T-helper 22 cell (primary cell): ENCODE measurements around the gene PRDM12.
A peak's percentile ranks its signal among the peaks of the same experiment; 100 is the strongest.

ENCODE experiments used
- DNase-seq: peaks from one replicate; pipeline ENCODE4 v3.0.0-alpha.2; 2020; ENCODE audit warnings: low read depth

PRDM12 gene

DNA sequence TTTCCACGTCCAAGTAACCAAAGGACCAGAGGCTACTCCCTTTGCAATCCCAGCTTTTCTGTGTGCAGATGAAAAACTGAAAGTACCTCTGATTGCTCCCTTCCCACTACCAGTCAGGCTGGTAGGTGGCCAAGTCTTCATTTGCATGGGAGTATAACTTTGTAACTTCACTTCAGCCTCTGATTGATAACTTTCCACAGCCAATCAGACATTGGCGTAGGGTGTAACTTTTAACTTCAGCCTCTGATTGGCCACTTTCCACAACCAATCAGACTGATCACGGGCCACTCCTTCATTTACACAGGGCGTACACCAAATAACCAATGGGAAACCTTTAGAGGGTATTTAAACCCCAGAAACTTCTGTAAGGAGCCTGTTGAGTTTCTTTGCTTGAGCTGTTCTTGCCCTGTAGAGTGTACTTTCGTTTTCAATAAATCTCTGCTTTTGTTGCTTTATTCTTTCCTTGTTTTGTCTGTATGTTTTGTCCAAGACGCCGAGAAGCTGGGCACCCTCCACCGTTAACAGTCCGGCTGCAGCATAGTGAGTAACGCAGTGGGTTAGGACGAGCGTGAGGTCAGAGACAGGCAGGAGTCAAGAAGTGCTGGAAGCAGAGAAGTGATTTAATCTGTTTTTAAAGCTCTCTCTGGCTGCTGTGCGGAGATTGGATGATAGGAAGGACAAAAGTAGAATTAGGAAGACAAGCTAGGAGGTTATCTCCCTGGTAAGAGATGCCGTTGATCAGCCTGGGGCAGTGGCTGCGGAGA lies 25.7 kb downstream of the PRDM12 start:
- DNase-seq = no peak

DNA sequence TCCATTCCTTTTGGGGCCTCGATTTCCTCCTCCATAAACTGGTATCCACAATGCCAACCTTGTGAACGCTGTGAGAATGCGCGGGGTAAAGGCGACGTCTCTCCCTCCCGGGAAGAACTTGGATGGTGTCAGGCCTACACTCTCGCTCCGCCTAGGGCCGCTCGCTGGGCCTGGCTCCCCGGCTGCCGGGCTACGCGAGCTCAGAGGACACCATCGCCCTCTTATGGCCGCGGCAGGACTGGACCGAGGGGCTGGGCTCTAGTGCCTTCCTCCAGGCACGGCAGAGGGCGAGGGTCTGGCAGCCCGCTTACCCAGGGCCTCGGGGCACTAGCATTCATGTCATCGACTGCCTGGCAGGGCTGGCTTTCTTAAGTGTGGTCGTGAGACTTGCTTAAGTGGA lies 27.9 kb downstream of the PRDM12 start:
- DNase-seq = no peak

DNA sequence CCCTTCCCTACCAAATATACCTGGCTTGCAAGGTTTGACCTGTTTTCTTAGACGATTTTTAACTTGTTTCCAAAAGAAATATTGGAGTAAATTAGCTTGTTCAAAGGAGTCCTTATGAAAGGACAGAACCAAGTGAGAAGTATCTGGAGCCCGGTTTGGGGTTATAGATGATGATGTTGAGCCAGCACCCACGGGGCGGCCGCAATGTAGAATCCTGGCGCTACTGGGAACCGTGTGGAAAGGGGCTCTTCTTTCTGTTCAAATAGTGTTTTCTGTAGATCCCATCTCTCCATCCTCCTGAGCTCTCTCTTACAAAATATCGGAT lies 28.7 kb downstream of the PRDM12 start:
- DNase-seq = no peak

DNA sequence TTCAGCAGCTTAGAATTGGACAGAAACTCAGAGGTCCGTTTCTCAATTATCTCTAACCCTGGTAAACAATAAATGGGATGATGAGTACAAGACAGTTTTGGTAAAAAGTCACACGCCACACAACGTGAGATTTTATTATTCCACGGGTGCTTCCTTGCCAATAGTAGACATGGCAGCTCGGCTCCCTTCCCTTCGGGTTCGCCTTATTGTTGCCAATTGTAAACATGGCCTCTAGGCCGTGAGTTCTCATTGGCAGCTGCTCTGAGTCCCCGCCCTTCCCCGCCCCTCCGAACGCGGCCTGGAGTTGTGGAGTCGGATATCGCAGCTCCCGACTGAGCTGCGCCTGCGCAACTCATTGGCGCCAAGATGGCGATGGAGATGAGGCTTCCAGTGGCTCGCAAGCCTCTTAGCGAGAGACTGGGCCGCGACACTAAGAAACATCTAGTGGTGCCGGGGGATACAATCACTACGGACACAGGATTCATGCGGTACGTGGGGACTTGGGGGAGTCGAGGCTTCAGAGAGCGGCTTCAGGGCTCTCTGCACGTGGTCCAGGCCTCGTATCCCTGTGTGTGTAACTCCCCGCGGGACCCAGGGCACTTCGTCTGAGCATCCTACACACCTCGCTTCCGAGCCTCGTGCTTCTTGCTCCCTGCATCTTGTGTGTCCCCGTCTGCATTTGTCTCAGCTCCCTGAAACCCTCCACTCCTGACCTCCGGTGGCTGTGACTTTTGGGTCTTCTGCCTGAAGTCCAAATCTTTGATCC lies 29.2 kb downstream of the PRDM12 start, which contains the start of gene EXOSC2:
EXOSC2 (plus strand) TSS at position 355 of the 766 bp plus-strand sequence; CDS start at position 367, 12 bp downstream.
- DNase-seq = peak; percentile 97

DNA sequence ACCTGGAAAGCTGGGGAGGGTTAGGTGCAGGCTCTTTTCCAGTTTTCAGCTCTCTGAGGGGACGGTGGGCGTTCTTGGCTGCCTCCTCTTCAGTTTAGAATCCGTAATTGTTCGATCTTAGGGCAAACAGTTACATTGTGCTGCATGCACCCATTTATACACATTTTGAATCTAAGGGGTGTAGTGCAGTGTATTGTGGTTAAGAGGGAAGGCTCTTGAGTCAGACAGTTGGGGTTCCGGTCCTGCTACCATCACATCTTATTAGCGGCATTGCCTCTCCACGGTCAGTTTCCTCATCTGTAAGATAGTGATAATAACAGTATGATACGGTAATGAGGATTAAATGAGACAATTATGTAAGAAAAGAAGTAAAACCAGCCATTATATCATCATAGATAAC lies 29.8 kb downstream of the PRDM12 start:
- DNase-seq = no peak

DNA sequence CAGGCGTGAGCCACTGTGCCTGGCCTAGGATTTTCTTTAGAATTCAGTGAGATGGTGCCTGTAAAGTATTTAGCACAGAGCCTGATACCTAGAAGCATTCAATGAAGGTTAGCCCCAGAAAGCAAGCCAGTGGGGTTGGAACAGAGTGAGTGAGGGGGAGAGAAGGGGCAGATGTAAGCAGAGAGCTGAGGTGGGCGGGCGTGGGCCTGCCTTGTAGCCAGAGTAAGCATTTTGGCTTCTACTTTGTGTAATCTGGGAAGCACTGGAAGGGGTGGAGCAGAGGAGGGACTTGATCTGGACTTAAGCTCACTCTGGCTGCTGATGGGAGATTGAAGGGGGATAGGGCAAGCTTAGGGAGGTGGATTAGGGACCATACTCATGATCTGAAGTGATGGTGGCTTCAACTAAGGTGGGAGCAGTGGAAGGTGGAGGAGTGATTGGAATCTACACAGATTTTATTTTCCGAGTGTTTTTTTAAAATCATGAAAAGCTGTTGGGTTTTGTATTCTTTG lies 31.8 kb downstream of the PRDM12 start:
- DNase-seq = no peak

DNA sequence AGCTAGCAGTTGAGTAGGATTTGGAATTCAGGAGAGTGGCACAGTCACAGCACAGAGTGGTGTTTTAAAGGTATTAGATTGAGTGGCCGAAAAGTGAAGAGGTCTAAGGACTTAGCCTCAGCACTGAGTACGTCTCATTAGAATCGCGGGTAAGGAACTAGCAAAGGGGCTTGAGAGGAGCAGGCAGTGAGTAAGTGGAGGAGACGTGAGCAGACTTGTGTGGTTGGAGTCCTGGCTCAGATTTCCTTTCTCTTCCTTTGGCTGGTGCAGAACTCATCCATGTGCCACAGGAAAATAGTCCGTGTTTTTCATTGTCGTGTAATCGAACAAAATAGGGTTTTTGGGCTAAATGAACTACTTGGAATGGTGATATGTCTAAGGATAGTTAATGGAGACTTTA lies 32.6 kb downstream of the PRDM12 start:
- no peak for DNase-seq

DNA sequence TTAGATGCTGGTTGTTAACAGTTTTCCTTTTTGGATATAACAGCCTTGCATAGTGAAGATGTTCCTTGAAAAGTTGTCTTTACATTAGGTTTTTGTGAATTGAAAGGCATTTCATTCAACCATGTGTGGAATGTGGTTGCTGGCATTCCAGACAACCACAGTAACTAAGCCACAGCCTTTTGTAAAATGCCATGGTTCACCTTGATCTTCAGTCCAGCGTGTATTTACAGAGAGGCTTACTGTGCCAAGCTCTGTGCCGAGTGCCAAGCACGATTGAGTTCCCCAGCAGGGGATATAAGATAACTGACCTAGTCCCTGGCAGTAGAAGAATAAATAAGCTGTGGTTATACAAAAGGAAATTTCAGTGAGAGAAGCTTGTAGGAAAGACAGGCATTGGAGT lies 34.1 kb downstream of the PRDM12 start:
- DNase-seq = no peak

DNA sequence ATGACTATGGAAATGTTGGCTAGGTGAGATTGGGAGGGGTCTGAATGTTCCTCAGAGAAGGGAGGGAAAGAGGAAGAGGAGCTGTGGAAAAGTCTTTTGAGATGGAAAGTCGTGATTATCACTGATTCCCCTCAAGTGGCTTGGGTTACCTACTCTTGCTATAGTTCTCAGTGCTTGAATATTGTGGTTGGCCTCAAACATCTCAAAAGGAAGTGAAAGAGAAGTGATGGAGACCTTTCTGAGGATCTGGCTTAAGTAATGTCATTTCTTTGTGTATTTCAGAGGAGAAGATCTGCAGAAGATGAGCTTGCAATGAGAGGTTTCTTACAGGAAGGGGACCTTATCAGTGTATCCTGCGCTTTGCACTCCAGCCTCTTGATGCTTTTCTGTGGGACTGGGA lies 34.7 kb downstream of the PRDM12 start:
- DNase-seq = no peak

DNA sequence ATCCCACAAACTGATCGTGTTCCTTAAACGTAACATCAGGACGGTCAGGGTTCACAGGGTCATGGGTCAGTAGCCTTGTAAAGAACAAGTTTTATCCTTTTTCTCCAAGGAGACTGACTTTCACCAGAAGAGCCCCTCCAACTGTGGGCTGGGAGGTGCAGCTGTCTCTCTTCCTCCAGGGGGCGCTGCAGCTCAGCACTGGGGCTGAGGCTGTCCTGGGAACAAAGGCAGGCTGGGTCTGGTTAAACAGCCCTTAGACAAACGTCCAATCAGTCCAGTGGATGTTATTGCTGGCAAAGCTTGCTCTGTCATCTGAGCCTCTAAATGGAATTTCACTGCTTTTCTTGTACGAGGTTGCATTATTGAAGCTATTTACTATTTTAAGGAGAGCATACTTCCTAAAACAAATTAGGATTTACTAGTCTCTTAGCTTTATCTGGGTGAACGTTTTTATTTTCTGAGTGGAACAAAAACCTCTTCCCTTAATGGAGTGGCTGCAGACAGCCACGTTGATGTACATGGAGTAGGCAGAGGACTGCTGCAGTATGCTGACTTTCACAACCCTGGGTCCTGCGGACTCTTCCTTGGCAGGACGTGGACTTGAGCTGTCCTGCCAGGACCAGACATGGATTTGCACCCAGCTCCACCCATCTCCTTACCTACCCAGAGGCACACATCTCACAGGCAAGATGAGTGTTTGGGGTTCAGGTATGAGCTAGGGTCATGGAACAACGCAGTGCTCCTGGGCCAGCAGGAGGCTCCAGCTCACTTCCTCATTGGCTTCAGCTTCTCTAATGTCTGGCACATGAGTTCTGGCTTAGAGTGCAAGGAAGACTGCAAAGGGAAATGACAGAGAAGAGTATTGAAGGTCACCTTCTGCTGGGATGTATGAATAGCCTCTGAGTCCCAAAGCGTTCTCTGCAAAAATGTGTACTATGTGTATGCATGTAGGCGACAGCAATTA lies 36.9 kb downstream of the PRDM12 start:
- peak; percentile 29 for DNase-seq

DNA sequence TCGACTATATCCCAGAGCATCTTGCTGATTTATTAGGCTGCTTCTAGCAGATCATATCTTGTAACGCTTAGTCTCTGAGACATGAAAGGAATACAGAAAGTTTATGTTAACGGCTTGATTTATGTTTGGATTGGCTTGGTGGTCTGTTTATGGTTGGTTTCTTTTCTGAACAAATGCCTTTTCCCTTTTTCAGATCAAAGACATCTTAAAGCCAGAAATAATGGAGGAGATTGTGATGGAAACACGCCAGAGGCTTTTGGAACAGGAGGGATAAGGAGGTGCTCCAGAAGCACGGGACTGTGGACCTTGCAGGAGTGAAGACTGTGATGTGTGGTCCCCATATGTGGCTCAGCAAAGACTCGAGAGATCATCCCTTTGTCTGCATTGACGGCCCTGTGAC lies 39.1 kb downstream of the PRDM12 start:
- no peak for DNase-seq

DNA sequence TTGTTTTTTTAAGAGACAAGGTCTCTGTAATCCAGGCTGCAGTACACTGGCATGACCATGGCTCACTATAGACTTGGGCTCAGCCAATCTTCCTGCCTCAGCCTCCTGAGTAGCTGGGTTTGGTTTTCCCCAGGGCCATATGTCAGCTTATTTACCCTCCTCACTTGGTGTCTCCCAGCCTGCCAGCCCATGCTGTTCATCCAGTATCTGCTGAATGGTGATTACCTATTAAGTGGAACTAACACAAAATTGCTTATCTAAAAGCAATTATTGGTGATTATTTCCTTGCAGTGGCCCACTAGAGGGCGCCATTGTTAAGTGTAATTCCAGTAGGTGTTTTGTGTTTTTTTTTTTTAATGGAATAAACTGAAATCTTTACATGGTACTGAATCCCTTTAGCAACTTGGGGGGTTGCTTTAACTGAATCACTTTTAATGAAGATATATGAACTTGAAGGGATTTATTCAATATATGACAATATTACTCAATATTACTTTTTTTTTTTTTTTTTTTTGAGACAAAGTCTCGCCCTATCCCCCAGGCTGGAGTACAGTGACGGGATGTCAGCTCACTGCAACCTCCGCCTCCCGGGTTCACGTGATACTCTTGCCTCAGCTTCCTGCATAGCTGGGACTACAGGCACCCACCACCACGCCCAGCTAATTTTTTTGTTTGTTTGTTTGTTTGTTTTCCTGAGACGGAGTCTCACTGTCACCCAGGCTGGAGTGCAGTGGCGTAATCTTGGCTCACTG lies 43.0 kb downstream of the PRDM12 start:
- peak; percentile 43 for DNase-seq

DNA sequence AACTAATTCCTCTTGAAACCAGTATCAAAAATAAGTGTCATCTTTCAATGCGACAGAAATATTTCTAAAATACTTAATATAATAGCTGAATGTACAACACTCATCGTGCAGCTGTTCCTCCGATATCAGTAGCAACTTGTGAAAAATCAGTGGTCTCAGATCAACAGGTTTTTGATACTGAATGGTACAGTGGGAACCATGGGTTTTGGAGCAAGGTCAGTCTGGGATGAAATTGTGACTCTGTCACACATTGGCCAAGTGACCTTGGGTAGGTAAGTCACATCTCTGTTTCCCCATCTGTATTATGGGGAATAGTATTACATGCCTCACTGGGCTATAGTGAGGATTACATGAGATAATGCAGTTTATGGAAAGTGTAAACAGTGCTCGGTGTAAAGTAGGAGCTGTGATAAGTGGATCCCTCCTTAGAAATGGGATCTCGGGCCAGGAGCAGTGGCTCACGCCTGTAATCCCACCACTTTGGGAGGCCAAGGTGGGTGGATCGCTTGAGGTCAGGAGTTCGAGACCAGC lies 46.5 kb downstream of the PRDM12 start:
- DNase-seq = no peak

DNA sequence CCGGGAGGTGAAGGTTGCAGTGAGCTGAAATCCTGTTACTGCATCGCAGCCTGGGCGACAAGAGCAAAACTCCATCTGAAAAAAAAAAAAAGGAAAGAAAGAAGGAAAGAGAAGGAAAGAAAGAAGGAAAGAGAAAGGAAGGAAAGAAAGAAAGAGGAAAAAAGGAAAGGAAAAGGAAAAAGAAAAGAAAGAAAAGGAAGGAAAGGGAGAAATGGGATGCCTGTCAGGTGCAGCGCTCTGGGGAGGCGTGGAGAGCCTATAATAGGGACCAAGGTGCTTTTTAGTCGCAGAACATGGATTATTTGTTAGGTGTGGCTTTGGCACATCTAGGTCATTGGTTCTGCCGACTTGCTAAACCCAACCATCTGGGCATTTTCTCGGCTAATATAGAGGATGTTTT lies 47.1 kb downstream of the PRDM12 start:
- DNase-seq = no peak

DNA sequence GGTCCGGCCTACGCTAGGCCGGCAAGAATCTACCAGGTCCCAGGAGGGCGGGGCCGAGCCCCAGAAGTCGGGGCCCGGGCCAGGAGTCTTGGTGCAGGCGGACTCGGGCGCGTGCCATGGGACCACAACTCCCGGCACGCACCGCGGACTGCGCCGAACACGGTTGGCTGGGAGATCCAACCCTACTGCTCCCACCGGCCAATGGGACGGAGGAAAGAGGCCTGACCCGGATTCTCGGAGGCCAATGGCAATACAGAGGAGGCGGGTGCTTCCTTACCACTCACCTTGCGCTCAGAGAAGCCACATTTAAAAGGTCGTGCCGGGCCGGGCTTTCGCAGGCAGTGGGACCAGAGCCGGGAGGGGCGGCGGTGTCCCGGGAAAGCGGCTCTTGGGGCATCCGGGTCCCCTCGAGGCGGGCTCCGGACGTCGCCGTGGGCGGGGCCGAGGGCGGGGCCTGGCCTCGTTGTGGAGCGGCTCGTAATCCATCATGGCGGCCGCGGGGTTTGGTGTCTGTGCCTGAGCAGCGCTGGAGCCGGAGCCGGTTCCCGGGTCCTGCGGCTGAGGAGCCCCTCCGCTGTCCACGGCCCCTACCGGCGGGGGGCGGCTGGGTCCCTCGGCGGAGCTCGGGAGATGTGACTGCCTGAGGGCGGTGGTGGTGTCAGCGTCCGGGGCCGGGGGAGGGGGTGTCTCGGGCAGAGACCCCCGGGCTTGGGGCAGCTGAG lies 48.3 kb downstream of the PRDM12 start:
- DNase-seq = peak; percentile 92

DNA sequence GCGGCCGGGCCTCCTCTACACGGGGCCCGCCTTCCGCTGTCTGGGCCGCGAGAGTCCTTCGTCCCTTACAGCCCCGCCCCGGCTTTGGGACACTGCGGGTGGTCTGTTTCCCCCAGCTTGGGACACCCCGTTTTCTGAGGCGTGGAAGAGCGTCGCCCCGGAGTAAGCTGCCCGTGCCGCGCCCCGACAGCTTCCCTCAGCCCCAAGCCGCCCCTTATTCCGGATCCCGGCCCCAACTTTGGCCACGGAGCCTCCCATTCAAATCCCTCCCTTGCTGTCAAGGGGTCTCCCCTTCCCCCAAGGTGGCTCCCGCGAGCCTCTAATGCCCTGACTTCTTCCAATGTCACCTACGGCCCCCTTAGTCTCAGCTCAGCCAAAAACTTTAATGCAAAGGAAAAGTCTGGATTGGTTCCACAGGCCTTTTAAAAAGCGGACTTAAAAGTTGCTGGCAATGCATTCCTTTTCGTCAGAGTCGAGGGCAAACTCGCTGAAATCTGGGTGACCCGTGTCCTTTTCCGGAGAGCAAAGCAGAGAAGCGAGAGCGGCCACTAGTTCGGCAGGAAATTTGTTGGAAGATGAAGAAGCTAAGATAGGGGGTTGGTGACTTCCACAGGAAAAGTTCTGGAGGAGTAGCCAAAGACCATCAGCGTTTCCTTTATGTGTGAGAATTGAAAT lies 49.0 kb downstream of the PRDM12 start:
- DNase-seq = no peak

DNA sequence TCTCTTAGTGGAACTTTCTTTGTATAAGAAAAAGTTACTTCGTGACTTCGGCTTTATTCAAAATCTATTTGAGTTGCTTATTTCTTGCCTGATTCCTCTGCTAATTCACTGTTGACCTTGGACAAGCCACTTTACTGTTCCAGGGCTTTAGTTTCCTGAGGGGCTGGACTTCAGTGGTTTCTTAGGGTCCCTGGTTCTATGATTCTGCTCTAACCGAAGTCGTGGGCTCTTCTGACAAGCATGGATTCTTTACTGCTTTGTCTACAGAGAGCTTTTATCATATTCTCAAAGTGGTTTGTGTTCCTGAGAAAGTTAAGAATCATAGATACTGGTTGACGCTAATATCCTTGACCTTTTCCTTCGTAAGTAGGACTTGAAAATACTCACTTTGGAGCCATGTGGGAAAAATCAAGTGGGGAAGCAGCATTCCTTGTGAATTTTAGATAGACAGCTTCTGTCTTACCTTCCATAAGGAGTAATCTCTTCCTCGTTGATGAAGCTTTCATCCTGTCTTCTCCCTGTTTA lies 50.3 kb downstream of the PRDM12 start:
- no peak for DNase-seq

DNA sequence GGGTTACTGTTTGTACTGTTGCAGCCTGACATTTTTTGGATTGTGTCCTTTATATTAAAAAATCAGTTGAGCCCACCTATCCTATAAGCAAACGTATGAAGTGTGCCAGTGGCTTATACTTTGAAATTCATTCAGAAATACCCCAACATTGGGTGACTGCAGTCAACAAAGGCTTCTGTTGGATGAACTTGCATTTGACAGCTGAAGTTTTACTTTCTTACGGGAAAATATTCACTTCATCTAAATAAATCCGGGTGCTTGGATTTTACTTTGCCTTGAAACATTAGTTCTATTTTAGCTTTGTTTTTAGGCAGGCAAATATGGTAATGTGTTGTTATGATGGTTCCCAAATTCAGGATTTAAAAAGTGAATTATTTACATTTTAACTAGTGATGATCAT lies 50.9 kb downstream of the PRDM12 start:
- no peak for DNase-seq

DNA sequence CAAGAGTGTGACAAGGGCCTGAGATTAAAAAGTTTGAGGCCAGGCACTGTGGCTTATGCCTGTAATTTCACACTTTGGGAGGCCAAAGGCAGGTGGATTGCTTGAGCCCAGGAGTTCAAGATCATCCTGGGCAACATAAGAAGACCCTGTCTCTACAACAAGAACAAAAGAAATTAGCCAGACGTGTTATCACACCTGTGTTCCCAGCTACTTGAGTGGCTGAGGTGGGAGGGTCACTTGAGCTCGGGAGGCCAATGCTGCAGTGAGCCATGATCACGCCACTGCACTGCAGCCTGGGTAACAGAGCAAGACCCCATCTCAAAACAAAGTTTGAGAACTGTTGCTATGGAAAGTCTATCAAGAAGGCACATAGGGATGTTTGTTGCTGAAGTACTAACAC lies 54.2 kb downstream of the PRDM12 start:
- no peak for DNase-seq

DNA sequence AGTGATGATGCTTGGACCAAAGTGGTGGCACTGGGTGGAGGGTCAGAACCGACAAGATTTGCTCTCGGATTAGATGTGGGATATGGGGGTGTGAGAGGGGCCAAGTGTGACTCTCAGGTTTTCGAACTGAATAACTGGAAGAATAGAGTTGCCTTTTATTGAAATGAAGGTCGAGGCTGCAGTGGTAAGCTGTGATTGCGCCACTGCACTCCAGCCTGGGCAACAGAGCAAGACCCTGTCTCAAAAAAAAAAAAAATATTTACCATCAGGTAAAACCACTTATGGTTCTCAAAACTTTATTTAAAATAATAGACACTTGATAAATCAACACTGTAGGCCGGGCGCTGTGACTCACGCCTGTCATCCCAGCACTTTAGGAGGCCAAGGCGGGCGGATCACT lies 56.4 kb downstream of the PRDM12 start:
- no peak for DNase-seq
